HG03521 (cell line): ENCODE results near the gene SLC5A9.
"Not testable (repeated sequence)": the region's sequence is repeated elsewhere in the genome, so short reads cannot be mapped to it uniquely, and the experiment has no call there.

Source experiments
- ATAC-seq: cut with Tn5 transposase; IDR thresholded peaks from one replicate; pipeline ENCODE4 v1.9.1; 2021; ENCODE audit warnings: mild to moderate bottlenecking, moderate library complexity; ENCODE audit not compliant: unreplicated experiment

Gene SLC5A9

GRCh38 chr1:48236716-48237470 is 14.4 kb downstream of the SLC5A9 start:
- no peak for ATAC-seq

GRCh38 chr1:48242141-48242736 is 19.7 kb downstream of the SLC5A9 start:
- no peak for ATAC-seq

- ATAC-seq = no peak
These were observed 22.6 kb downstream of the SLC5A9 start for GRCh38 chr1:48245106-48245505.

GRCh38 chr1:48246727-48247126 is 24.2 kb downstream of the SLC5A9 start:
- ATAC-seq = no peak

- ATAC-seq = no peak
These were observed 25.8 kb downstream of the SLC5A9 start for GRCh38 chr1:48248356-48248755.

GRCh38 chr1:48249868-48250267 is 27.4 kb downstream of the SLC5A9 start:
- no peak for ATAC-seq

- no peak for ATAC-seq
These were observed 28.1 kb downstream of the SLC5A9 start for GRCh38 chr1:48250572-48250971.

- no peak for ATAC-seq
These were observed 28.8 kb downstream of the SLC5A9 start for GRCh38 chr1:48251323-48251722.

- ATAC-seq = no peak
These were observed 29.3 kb downstream of the SLC5A9 start for GRCh38 chr1:48251821-48252220.

- ATAC-seq = no peak
These were observed 31.7 kb downstream of the SLC5A9 start for GRCh38 chr1:48254254-48254653.

- no peak for ATAC-seq
These were observed 35.6 kb downstream of the SLC5A9 start for GRCh38 chr1:48258106-48258505.

- no peak for ATAC-seq
These were observed 39.4 kb downstream of the SLC5A9 start for GRCh38 chr1:48261881-48262400.

- ATAC-seq = no peak
These were observed 40.5 kb downstream of the SLC5A9 start for GRCh38 chr1:48263041-48263440.

- no peak for ATAC-seq
These were observed 44.1 kb downstream of the SLC5A9 start for GRCh38 chr1:48266576-48266975.

GRCh38 chr1:48277437-48277836 is 54.9 kb downstream of the SLC5A9 start:
- ATAC-seq = not testable (repeated sequence)

- ATAC-seq = not testable (repeated sequence)
These were observed 59.8 kb downstream of the SLC5A9 start for GRCh38 chr1:48282329-48282728.

GRCh38 chr1:48284696-48285420 is 62.3 kb downstream of the SLC5A9 start:
- not testable (repeated sequence) for ATAC-seq

- ATAC-seq = no peak
These were observed 63.0 kb downstream of the SLC5A9 start for GRCh38 chr1:48285525-48285924.

GRCh38 chr1:48291421-48291820 is 68.9 kb downstream of the SLC5A9 start:
- no peak for ATAC-seq

- no peak for ATAC-seq
These were observed 70.2 kb downstream of the SLC5A9 start for GRCh38 chr1:48292706-48293105.

GRCh38 chr1:48294094-48294493 is 71.6 kb downstream of the SLC5A9 start:
- ATAC-seq = not testable (repeated sequence)

GRCh38 chr1:48294656-48295055 is 72.1 kb downstream of the SLC5A9 start:
- ATAC-seq = no peak
